C4-2B (cell line): ENCODE data around the gene TMCO5A.
"Not testable (repeated sequence)": the region's sequence is repeated elsewhere in the genome, so short reads cannot be mapped to it uniquely, and the experiment has no call there.

Experiments used
- H3K27ac ChIP-seq: fragments of 450-650 bp; 2 replicates; pipeline ENCODE4 v1.5.1; 2017
- CTCF ChIP-seq: fragments of 450-650 bp; conservative IDR thresholded peaks from 2 replicates; pipeline ENCODE4 v1.5.1; 2017; ENCODE audit warnings: mild to moderate bottlenecking
- ZFX ChIP-seq: fragments of 450-650 bp; IDR thresholded peaks from 2 replicates; pipeline ENCODE4 v1.6.1; 2017

Gene TMCO5A

GRCh38 chr15:37931868-37932267, 2.6 kb upstream of the TMCO5A start:
- TF ChIP-seq CTCF (no peak), ZFX (no peak)
- H3K27ac ChIP-seq = no peak overlapping the region

- H3K27ac ChIP-seq = no peak overlapping the region
- TF ChIP-seq CTCF (no peak), ZFX (no peak)
Observed at GRCh38 chr15:37932549-37932948, 1.9 kb upstream of the TMCO5A start.

- TF ChIP-seq ZFX = no peak
- no peak for TF ChIP-seq CTCF
Observed at GRCh38 chr15:37933666-37934065, 774 bp upstream of the TMCO5A start.

GRCh38 chr15:37940876-37941275, 6.4 kb downstream of the TMCO5A start:
- TF ChIP-seq CTCF = no peak
- no peak for TF ChIP-seq ZFX
- no peak overlapping the region for H3K27ac ChIP-seq

More at GRCh38 chr15:37933666-37934065, 774 bp upstream of the TMCO5A start:
- H3K27ac ChIP-seq = no peak overlapping the region

GRCh38 chr15:37941779-37942178, 7.3 kb downstream of the TMCO5A start:
- H3K27ac ChIP-seq = no peak overlapping the region
- TF ChIP-seq ZFX (no peak), CTCF (no peak)

- no peak overlapping the region for H3K27ac ChIP-seq
- TF ChIP-seq ZFX = no peak
- no peak for TF ChIP-seq CTCF
Observed at GRCh38 chr15:37951999-37952398, 17.6 kb downstream of the TMCO5A start.

GRCh38 chr15:37960742-37961141, 26.3 kb downstream of the TMCO5A start:
- not testable (repeated sequence) for H3K27ac ChIP-seq

- no peak overlapping the region for H3K27ac ChIP-seq
- TF ChIP-seq CTCF (no peak), ZFX (no peak)
Observed at GRCh38 chr15:37967788-37968187, 33.3 kb downstream of the TMCO5A start.
